ENCODE measurements around the gene ZSWIM3.

Gene ZSWIM3

GRCh38 chr20:45919542-45920399, 62.4 kb downstream of the ZSWIM3 start:
- no peaks in the 10 kb centered on the region for H3K9me3 ChIP-seq
- H3K36me3 ChIP-seq: no peaks in the 10 kb centered on the region
- H3K4me1 ChIP-seq: no peaks in the 10 kb centered on the region
- TF ChIP-seq, protein P1, sequence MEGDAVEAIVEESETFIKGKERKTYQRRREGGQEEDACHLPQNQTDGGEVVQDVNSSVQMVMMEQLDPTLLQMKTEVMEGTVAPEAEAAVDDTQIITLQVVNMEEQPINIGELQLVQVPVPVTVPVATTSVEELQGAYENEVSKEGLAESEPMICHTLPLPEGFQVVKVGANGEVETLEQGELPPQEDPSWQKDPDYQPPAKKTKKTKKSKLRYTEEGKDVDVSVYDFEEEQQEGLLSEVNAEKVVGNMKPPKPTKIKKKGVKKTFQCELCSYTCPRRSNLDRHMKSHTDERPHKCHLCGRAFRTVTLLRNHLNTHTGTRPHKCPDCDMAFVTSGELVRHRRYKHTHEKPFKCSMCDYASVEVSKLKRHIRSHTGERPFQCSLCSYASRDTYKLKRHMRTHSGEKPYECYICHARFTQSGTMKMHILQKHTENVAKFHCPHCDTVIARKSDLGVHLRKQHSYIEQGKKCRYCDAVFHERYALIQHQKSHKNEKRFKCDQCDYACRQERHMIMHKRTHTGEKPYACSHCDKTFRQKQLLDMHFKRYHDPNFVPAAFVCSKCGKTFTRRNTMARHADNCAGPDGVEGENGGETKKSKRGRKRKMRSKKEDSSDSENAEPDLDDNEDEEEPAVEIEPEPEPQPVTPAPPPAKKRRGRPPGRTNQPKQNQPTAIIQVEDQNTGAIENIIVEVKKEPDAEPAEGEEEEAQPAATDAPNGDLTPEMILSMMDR (IDR thresholded peaks at IDR 0.05; ENCODE audit: low read depth, low read length): no peak
- no peak for DNase-seq
- H3K27me3 ChIP-seq: no peaks in the 10 kb centered on the region
- H3K4me3 ChIP-seq (ENCODE audit: low read depth, low read length): no peak overlapping the region

GRCh38 chr20:45920462-45921336, 63.3 kb downstream of the ZSWIM3 start:
- TF ChIP-seq, protein P1 (IDR thresholded peaks at IDR 0.05; ENCODE audit: low read depth, low read length): no peak
- H3K27me3 ChIP-seq: no peaks in the 10 kb centered on the region
- H3K36me3 ChIP-seq: no peaks in the 10 kb centered on the region
- no peaks in the 10 kb centered on the region for H3K9me3 ChIP-seq
- H3K4me3 ChIP-seq (ENCODE audit: low read depth, low read length): no peak overlapping the region
- DNase-seq: no peak
- no peaks in the 10 kb centered on the region for H3K4me1 ChIP-seq

DNA sequence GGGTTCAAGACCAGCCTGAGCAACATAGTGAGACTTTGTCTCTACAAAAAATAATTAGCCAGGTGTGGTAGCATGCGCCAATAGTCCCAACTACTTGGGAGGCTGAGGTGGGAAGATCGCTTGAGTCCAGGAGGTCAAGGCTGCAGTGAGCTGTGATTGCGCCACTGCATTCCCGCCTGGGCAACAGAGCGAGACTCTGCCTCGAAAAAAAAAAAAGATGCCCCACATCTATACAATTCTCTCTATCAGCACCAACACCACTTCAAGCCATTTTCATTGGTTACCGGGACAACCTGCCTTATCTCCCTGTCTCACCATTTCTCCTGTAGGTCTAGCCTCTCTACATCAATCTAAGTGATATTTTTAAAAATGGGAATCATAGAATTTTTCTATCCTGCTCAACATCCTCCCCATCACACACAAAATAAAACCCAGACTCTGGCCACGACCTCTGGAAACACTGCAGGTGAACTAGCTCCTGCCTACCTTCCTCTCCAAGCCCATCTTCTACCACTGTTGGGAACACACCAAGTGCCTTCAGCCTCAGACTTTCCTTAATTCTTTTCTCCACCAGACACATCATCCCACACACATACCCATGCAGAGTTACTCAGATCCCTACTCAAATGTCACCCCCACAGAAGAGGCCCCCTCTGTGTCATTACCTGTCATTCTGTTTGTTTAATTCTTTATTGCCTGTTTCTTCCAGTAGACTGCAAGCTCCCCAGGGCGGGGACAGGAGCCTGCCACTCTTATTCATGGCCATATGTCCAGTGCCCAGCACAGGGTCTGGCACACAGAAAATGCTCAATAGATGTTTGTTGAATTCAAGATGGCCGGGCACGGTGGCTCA, 64.1 kb downstream of the ZSWIM3 start:
- no peaks in the 10 kb centered on the region for H3K9me3 ChIP-seq
- no peak for DNase-seq
- no peaks in the 10 kb centered on the region for H3K27me3 ChIP-seq
- H3K36me3 ChIP-seq: no peaks in the 10 kb centered on the region
- no peaks in the 10 kb centered on the region for H3K4me1 ChIP-seq
- no peak overlapping the region for H3K4me3 ChIP-seq (ENCODE audit: low read depth, low read length)
- TF ChIP-seq, protein P1 (IDR thresholded peaks at IDR 0.05; ENCODE audit: low read depth, low read length): no peak

DNA sequence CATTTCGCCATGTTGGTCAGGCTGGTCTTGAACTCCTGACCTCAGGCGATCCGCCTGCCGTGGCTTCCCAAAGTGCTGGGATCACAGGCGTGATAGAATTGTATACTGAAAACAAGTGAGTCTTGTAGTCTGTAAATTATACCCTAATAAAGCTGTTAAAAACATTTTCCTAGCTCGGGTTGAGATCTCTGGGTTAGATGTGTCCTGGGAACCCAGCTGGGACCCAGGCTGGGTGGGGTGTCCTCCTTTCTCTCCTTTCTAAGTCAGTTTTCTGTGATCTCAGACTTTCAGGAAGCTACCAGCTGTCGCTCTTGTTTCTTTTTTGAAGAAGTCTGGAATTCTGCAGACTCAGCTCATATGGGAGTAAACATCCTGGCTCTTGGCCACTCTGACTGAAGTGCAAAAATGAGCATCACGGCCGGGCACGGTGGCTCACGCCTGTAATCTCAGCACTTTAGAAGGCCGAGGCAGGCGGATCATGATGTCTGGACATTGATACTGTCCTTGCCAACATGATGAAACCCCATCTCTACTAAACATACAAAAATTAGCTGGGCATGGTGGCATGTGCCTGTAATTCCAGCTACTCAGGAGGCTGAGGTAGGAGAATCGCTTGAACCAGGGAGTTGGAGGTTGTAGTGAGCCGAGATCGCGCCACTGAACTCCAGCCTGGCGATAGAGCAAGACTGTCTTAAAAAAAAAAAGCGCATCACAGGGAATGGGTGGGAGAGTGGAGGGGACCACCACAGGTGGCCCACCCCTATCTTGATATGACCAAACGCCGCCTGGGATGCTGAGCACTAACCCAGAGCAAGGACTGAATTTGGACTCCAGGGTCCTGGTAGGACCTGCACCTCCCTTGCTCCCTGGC, 67.2 kb downstream of the ZSWIM3 start:
- H3K4me1 ChIP-seq: no peaks in the 10 kb centered on the region
- TF ChIP-seq, protein P1 (IDR thresholded peaks at IDR 0.05; ENCODE audit: low read depth, low read length): no peak
- H3K4me3 ChIP-seq (ENCODE audit: low read depth, low read length): no peak overlapping the region
- no peak for DNase-seq
- H3K9me3 ChIP-seq: no peaks in the 10 kb centered on the region
- H3K36me3 ChIP-seq: no peaks in the 10 kb centered on the region
- no peaks in the 10 kb centered on the region for H3K27me3 ChIP-seq

DNA sequence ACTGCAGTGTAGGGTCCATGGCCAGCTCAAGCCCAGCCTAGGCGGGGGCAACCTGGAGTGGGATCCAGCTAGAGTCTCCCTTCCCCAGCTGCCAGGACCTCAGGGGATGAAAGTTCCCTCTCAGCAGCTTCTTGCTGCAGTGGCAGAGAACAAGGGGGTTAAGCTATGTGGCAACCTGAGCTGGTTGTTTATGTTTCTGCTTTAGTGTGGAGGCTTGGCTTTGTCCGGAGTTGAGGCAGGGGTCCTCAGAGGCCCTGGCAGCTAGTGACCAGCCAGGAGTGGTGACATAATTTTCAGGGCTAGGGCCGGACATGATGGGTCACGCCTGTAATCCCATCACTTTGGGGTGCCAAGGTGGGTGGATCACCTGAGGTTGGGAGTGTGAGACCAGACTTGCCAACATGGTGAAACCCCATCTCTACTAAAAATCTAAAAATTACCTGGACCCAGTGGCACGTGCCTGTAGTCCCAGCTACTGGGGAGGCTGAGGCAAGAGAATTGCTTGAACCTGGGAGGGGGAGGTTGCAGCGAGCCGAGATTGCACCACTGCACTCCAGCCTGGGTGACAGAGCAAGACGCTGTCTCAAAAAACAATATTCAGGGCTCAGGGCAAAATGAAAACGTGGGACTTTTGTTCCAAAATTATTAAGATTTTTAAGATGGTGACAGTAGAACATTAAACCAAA, 68.5 kb downstream of the ZSWIM3 start:
- TF ChIP-seq, protein P1 (IDR thresholded peaks at IDR 0.05; ENCODE audit: low read depth, low read length): no peak
- Histone ChIP-seq H3K36me3 (no peaks in the 10 kb centered on the region), H3K27me3 (no peaks in the 10 kb centered on the region), H3K4me3 (ENCODE audit: low read depth, low read length) (no peak overlapping the region), H3K9me3 (no peaks in the 10 kb centered on the region), H3K4me1 (no peaks in the 10 kb centered on the region)
- no peak for DNase-seq
